K562 (cell line): ENCODE measurements around the gene SAMD9. TPM values are rescaled to one million over a fixed set of nuclear protein-coding genes. Genes with fewer than 3 reads are reported as not detected.

Source experiments
- JUND ChIP-seq, 2 experiments: IDR thresholded peaks; 2 replicates in 1 of 2; 3 replicates in 1 of 2; pipeline ENCODE4 v1.6.1; 2011; ENCODE audit warnings: borderline replicate concordance in 2 of 2, low read depth in 2 of 2, low read length in 2 of 2, improper control_type of control experiment in 1 of 2, missing biosample characterization in 1 of 2, missing genetic modification characterization in 1 of 2, missing genetic modification reagents in 1 of 2
- NELFE ChIP-seq: IDR thresholded peaks from 2 replicates; pipeline ENCODE4 v1.6.1; 2011; ENCODE audit warnings: mild to moderate bottlenecking; ENCODE audit not compliant: insufficient read depth, insufficient read length
- POLR2H ChIP-seq: IDR thresholded peaks from 2 replicates; pipeline ENCODE4 v1.6.1; 2016; ENCODE audit warnings: missing genetic modification characterization, low read depth, mild to moderate bottlenecking, control low read depth, missing compliant biosample characterization, moderate library complexity
- SMARCA5 ChIP-seq: fragments of 450-650 bp; IDR thresholded peaks from 2 replicates; pipeline ENCODE4 v1.6.1; 2016
- SMC3 ChIP-seq: conservative IDR thresholded peaks from 2 replicates; pipeline ENCODE4 v1.6.1; 2011; ENCODE audit warnings: low read depth, low read length, improper control_type of control experiment; ENCODE audit not compliant: insufficient read depth
- SREBF2 ChIP-seq: sonication (generic); formaldehyde crosslinking; IDR thresholded peaks from 2 replicates; pipeline ENCODE4 v1.4.0; 2020; ENCODE audit warnings: mild to moderate bottlenecking, missing genetic modification reagents
- polyA plus RNA-seq, 8 experiments: library from polyadenylated mRNA; depleted of rRNA in 4 of 8; stranded (reverse) in 5 of 8; unstranded in 3 of 8; fragments of >200 nt; fragmentation: Nextera tagmentation in 2 of 8; fragmentation: Illumina TruSeq in 1 of 8; extraction: Ambion mirVana in 2 of 8; extraction: Trizol in 1 of 8; gene quantifications; 2 replicates each; pipeline versions ENCODE4 v1.2.1 to v1.2.3, GENCODE V29; 2011 to 2014; ENCODE audit warnings: inconsistent platforms in 1 of 8, missing spikeins in 1 of 8
- total RNA-seq, 7 experiments: library from RNA; depleted of rRNA in 6 of 7; stranded (reverse); fragments of >200 nt in 6 of 7; fragmentation: Illumina TruSeq in 2 of 7; extraction: Trizol in 2 of 7; gene quantifications; 2 replicates each; pipeline versions ENCODE4 v1.2.1 to v1.2.3, GENCODE V29; 2011 to 2021; ENCODE audit warnings: low replicate concordance in 1 of 7
- TF ChIP-seq, protein P1 (sequence below): fragments of 250-450 bp; sonication (Bioruptor Pico); IDR thresholded peaks from 2 replicates; pipeline ENCODE4 v1.8.0; 2021; ENCODE audit warnings: mild to moderate bottlenecking, moderate library complexity
- TF ChIP-seq, protein P2 (sequence below), 2 experiments: fragments of 450-650 bp in 1 of 2; sonication (generic) in 1 of 2; formaldehyde crosslinking in 1 of 2; IDR thresholded peaks; 2 replicates each; pipeline versions ENCODE4 v1.7.1 to v1.9.0; 2016 to 2022; ENCODE audit warnings: inconsistent platforms in 1 of 2, mild to moderate bottlenecking in 1 of 2, missing genetic modification reagents in 1 of 2
- TF ChIP-seq, protein P3 (sequence below): fragments of 450-650 bp; formaldehyde crosslinking; IDR thresholded peaks from 2 replicates; pipeline ENCODE4 v1.4.0; 2022; ENCODE audit warnings: missing genetic modification characterization
- TF ChIP-seq, protein P4 (sequence below): fragments of 450-650 bp; IDR thresholded peaks from 2 replicates; pipeline ENCODE4 v1.6.1; 2018; ENCODE audit warnings: mild to moderate bottlenecking, low read depth; ENCODE audit not compliant: partially characterized antibody
- TF ChIP-seq, protein P5 (sequence below): fragments of 250-450 bp; sonication (Bioruptor Pico); IDR thresholded peaks from 2 replicates; pipeline ENCODE4 v1.8.0; 2022; ENCODE audit warnings: moderate library complexity, mild to moderate bottlenecking, inconsistent platforms

Gene SAMD9
- total and polyA plus RNA-seq, 9 of the 15 experiments (the other 6 are each of a cell fraction or from before 2014, with no cell fraction given), result 1.0 to 4.0 (median 1.9) TPM

DNA sequence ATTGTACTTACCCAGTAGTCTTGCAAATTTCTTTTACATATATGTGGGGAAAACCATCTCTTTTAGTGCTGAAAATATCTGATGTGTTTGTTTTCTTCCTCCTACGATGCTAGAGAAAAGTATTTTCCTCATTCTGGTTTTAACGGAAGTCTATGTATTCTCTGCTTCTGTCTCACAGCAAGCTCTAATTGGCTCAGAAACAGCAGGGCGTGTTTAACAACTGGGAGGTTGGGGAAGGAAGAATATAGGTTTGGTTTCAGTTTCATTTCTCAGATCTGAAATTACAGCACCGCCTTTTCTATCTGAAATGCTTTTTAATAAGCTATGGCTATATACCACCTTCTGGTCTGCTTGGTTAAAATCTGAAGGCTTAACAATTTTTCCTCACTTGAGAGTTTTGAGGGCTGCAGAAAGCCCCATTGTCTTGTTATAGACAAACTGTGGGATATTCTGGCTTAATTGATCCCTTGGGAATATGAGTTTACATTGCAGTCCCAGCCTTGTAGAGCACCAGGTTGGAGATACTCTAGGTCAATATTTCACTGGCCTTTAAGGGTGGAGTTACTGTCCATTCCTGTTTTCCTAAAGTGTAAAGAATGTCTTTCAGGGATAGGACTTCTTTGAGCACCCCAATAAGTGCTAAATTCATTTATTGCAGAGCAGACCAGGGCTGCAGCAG, at the start of gene SAMD9 (continued):
- TF ChIP-seq, protein P1, sequence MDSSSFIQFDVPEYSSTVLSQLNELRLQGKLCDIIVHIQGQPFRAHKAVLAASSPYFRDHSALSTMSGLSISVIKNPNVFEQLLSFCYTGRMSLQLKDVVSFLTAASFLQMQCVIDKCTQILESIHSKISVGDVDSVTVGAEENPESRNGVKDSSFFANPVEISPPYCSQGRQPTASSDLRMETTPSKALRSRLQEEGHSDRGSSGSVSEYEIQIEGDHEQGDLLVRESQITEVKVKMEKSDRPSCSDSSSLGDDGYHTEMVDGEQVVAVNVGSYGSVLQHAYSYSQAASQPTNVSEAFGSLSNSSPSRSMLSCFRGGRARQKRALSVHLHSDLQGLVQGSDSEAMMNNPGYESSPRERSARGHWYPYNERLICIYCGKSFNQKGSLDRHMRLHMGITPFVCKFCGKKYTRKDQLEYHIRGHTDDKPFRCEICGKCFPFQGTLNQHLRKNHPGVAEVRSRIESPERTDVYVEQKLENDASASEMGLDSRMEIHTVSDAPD (CRISPR knock-in tag), result no peak
- TF ChIP-seq, protein P2, sequence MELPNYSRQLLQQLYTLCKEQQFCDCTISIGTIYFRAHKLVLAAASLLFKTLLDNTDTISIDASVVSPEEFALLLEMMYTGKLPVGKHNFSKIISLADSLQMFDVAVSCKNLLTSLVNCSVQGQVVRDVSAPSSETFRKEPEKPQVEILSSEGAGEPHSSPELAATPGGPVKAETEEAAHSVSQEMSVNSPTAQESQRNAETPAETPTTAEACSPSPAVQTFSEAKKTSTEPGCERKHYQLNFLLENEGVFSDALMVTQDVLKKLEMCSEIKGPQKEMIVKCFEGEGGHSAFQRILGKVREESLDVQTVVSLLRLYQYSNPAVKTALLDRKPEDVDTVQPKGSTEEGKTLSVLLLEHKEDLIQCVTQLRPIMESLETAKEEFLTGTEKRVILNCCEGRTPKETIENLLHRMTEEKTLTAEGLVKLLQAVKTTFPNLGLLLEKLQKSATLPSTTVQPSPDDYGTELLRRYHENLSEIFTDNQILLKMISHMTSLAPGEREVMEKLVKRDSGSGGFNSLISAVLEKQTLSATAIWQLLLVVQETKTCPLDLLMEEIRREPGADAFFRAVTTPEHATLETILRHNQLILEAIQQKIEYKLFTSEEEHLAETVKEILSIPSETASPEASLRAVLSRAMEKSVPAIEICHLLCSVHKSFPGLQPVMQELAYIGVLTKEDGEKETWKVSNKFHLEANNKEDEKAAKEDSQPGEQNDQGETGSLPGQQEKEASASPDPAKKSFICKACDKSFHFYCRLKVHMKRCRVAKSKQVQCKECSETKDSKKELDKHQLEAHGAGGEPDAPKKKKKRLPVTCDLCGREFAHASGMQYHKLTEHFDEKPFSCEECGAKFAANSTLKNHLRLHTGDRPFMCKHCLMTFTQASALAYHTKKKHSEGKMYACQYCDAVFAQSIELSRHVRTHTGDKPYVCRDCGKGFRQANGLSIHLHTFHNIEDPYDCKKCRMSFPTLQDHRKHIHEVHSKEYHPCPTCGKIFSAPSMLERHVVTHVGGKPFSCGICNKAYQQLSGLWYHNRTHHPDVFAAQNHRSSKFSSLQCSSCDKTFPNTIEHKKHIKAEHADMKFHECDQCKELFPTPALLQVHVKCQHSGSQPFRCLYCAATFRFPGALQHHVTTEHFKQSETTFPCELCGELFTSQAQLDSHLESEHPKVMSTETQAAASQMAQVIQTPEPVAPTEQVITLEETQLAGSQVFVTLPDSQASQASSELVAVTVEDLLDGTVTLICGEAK (IDR thresholded peaks at IDR 0.05), result 0 out of 2 replicates have a peak, but pooled peaks have one; percentile 36
- TF ChIP-seq, protein P2 (CRISPR knock-in tag; IDR thresholded peaks at IDR 0.05), result no peak
- TF ChIP-seq, protein P3, sequence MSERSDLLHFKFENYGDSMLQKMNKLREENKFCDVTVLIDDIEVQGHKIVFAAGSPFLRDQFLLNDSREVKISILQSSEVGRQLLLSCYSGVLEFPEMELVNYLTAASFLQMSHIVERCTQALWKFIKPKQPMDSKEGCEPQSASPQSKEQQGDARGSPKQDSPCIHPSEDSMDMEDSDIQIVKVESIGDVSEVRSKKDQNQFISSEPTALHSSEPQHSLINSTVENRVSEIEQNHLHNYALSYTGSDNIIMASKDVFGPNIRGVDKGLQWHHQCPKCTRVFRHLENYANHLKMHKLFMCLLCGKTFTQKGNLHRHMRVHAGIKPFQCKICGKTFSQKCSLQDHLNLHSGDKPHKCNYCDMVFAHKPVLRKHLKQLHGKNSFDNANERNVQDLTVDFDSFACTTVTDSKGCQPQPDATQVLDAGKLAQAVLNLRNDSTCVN (CRISPR knock-in tag), result no peak
- TF ChIP-seq, protein P4, sequence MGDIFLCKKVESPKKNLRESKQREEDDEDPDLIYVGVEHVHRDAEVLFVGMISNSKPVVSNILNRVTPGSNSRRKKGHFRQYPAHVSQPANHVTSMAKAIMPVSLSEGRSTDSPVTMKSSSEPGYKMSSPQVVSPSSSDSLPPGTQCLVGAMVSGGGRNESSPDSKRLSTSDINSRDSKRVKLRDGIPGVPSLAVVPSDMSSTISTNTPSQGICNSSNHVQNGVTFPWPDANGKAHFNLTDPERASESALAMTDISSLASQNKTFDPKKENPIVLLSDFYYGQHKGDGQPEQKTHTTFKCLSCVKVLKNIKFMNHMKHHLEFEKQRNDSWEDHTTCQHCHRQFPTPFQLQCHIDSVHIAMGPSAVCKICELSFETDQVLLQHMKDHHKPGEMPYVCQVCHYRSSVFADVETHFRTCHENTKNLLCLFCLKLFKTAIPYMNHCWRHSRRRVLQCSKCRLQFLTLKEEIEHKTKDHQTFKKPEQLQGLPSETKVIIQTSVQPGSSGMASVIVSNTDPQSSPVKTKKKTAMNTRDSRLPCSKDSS, result no peak
- TF ChIP-seq NELFE, result no peak
- TF ChIP-seq SMARCA5, result no peak
- peak; percentile 67 for TF ChIP-seq POLR2H
- TF ChIP-seq JUND (IDR thresholded peaks at IDR 0.05; ENCODE audit: borderline replicate concordance, low read depth, low read length), result no peak
- no peak for TF ChIP-seq JUND (tag; IDR thresholded peaks at IDR 0.05; ENCODE audit: borderline replicate concordance, low read depth, low read length)
- TF ChIP-seq, protein P5, sequence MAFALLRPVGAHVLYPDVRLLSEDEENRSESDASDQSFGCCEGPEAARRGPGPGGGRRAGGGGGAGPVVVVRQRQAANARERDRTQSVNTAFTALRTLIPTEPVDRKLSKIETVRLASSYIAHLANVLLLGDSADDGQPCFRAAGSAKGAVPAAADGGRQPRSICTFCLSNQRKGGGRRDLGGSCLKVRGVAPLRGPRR, result no peak
- TF ChIP-seq SMC3, result no peak
- TF ChIP-seq SREBF2, result no peak
